GM12878 (cell line): Measurements from ENCODE around the gene ANAPC7. TPM values are rescaled to one million over a fixed set of nuclear protein-coding genes. Genes with fewer than 3 reads are reported as not detected.

Source experiments
- ATAC-seq: fragments of 200-7000 bp; cut with Tn5 transposase; 3 replicates; pipeline ENCODE4 v1.9.1; 2020; ENCODE audit warnings: mild to moderate bottlenecking, moderate library complexity
- BruUV-seq: library from RNA; stranded (reverse); fragments of 400-500 nt; replicated peaks from 2 replicates; lab custom pipeline; 2021; lab: Mats Ljungman, UMichigan
- CTCF ChIA-PET: fragments of 300-600 bp; sonication (Branson Sonifier 250); formaldehyde crosslinking; extraction: SDS; loops from one replicate; lab custom pipeline; 2021; ENCODE audit warnings: inconsistent platforms; lab: Yijun Ruan, JAX
- POLR2A ChIA-PET: fragments of 350-600 bp; formaldehyde crosslinking; extraction: SDS; loops from one replicate; lab custom pipeline; 2021; ENCODE audit warnings: inconsistent platforms; lab: Charles Lee
- RAD21 ChIA-PET: fragments of 300-600 bp; sonication (Branson Sonifier 250); formaldehyde crosslinking; loops from one replicate; lab custom pipeline; 2023; ENCODE audit warnings: antibody characterized with exemption; ENCODE audit not compliant: unreplicated experiment; lab: Charles Lee
- SMC1A ChIA-PET: fragments of 300-600 bp; sonication (Branson Sonifier 250); formaldehyde crosslinking; loops from one replicate; lab custom pipeline; 2023; ENCODE audit not compliant: unreplicated experiment, uncharacterized antibody; lab: Charles Lee
- DNase-seq: peaks from one replicate; pipeline ENCODE4 v3.0.0-alpha.2; 2011; ENCODE audit warnings: low read depth, low spot score
- FAIRE-seq: peaks from 3 replicates; lab custom pipeline; 2011; peaks lifted over from hg19 to GRCh38; lab: Jason Lieb, UNC
- H2AFZ ChIP-seq: 2 replicates; pipeline ENCODE4 v1.6.0; 2011; ENCODE audit warnings: low read depth, low read length, control low read depth; ENCODE audit not compliant: control insufficient read depth
- H3K27ac ChIP-seq: 2 replicates; pipeline ENCODE4 v1.5.1; 2011; ENCODE audit warnings: control low read depth; ENCODE audit not compliant: control insufficient read depth, insufficient read depth
- H3K27me3 ChIP-seq, 2 experiments: replicated peaks in 1 of 2; 2 replicates each; pipeline versions ENCODE4 v1.6.0 to v1.6.1; 2011; ENCODE audit warnings: low read length in 1 of 2; ENCODE audit not compliant: control insufficient read depth in 2 of 2, insufficient read depth in 2 of 2
- H3K36me3 ChIP-seq, 2 experiments: 2 replicates each; pipeline ENCODE4 v1.5.1; 2011; ENCODE audit warnings: low read length in 1 of 2; ENCODE audit not compliant: control insufficient read depth in 2 of 2, insufficient read depth in 2 of 2
- H3K4me1 ChIP-seq: 2 replicates; pipeline ENCODE4 v1.6.1; 2011; ENCODE audit warnings: mild to moderate bottlenecking, low read length, moderate library complexity, mixed read lengths; ENCODE audit not compliant: control insufficient read depth, insufficient read depth
- H3K4me2 ChIP-seq: 2 replicates; pipeline ENCODE4 v1.6.0; 2011; ENCODE audit warnings: control low read depth; ENCODE audit not compliant: control insufficient read depth, insufficient read depth
- H3K4me3 ChIP-seq: fragments of 200-600 bp; sonication (generic); 2 replicates; pipeline ENCODE4 v1.5.1; 2016
- H3K79me2 ChIP-seq: 2 replicates; pipeline ENCODE4 v1.6.0; 2011; ENCODE audit warnings: low read length; ENCODE audit not compliant: control insufficient read depth, insufficient read depth
- H3K9ac ChIP-seq: 2 replicates; pipeline ENCODE4 v1.8.0; 2011; ENCODE audit warnings: low read length, control low read depth, mixed read lengths; ENCODE audit not compliant: control insufficient read depth, insufficient read depth
- H3K9me3 ChIP-seq: replicated peaks from 3 replicates; pipeline ENCODE4 v1.5.1; 2011; ENCODE audit warnings: mild to moderate bottlenecking, low read length; ENCODE audit not compliant: control insufficient read depth, insufficient read depth
- H4K20me1 ChIP-seq: 2 replicates; pipeline ENCODE4 v1.6.0; 2011; ENCODE audit not compliant: control insufficient read depth, insufficient read depth
- BCL3 ChIP-seq: IDR thresholded peaks from 2 replicates; pipeline ENCODE4 v1.6.1; 2011; ENCODE audit warnings: borderline replicate concordance, low read depth, mild to moderate bottlenecking, moderate library complexity, low read length; ENCODE audit not compliant: insufficient read depth, poor library complexity, severe bottlenecking
- CBFB ChIP-seq: IDR thresholded peaks from 2 replicates; pipeline ENCODE4 v1.6.1; 2016; ENCODE audit warnings: antibody characterized with exemption, low read depth
- MAX ChIP-seq: IDR thresholded peaks from 2 replicates; pipeline ENCODE4 v1.6.1; 2012; ENCODE audit warnings: low read depth, low read length, improper control_type of control experiment
- MTA2 ChIP-seq: fragments of 450-650 bp; IDR thresholded peaks from 2 replicates; pipeline ENCODE4 v1.6.1; 2016; ENCODE audit warnings: low read depth, mild to moderate bottlenecking, moderate library complexity
- NKRF ChIP-seq: fragments of 450-650 bp; conservative IDR thresholded peaks from 2 replicates; pipeline ENCODE4 v1.6.1; 2017; ENCODE audit warnings: mild to moderate bottlenecking, moderate library complexity
- PAX8 ChIP-seq: fragments of 450-650 bp; IDR thresholded peaks from 2 replicates; pipeline ENCODE4 v1.6.1; 2017; ENCODE audit warnings: mild to moderate bottlenecking, moderate library complexity
- POU2F2 ChIP-seq: IDR thresholded peaks from 3 replicates; pipeline ENCODE4 v1.6.1; 2011; ENCODE audit warnings: low read depth, mild to moderate bottlenecking, low read length, borderline replicate concordance
- RELA ChIP-seq: fragments of 450-650 bp; IDR thresholded peaks from 2 replicates; pipeline ENCODE4 v1.8.0; 2014; ENCODE audit warnings: borderline replicate concordance; ENCODE audit not compliant: partially characterized antibody
- SUZ12 ChIP-seq: fragments of 200-600 bp; sonication (generic); IDR thresholded peaks from one replicate; pipeline ENCODE4 v1.6.1; 2018; ENCODE audit warnings: antibody characterized with exemption, mild to moderate bottlenecking; ENCODE audit not compliant: unreplicated experiment
- ZBTB4 ChIP-seq: fragments of 450-650 bp; formaldehyde crosslinking; IDR thresholded peaks from 2 replicates; pipeline ENCODE4 v1.4.0; 2022; ENCODE audit warnings: mild to moderate bottlenecking, moderate library complexity
- WGBS: methylation state at CpG from one replicate; pipeline ENCODE4 v1.1.6; 2016; ENCODE audit warnings: low lambda C conversion rate; ENCODE audit not compliant: insufficient replicate concordance, insufficient coverage; ENCODE audit errors: missing lambda C conversion rate; 5-methylcytosine and 5-hydroxymethylcytosine counted together
- in situ Hi-C: fragments of 300-500 bp; cut with MboI; formaldehyde crosslinking; loops from 9 replicates; pipeline ENCODE4 v1.14.3; 2018; ENCODE audit warnings: mixed read lengths
- intact Hi-C: fragments of 100-400 bp; cut with micrococcal nuclease; formaldehyde crosslinking; loops from one replicate; pipeline ENCODE4 v1.14.2; 2022; ENCODE audit not compliant: unreplicated experiment
- polyA plus RNA-seq, 11 experiments: library from polyadenylated mRNA; depleted of rRNA in 4 of 11; unstranded in 6 of 11; stranded (reverse) in 5 of 11; fragments of >200 nt; fragmentation: Nextera tagmentation in 4 of 11; fragmentation: Illumina TruSeq in 1 of 11; extraction: Ambion mirVana in 4 of 11; extraction: Trizol in 1 of 11; gene quantifications; 1 replicate in 1 of 11; 2 replicates in 10 of 11; pipeline versions ENCODE4 v1.2.1 to v1.2.3, GENCODE V29; 2011 to 2016; ENCODE audit warnings: inconsistent platforms in 2 of 11, missing spikeins in 2 of 11, low read depth in 1 of 11
- total RNA-seq, 4 experiments: library from RNA; depleted of rRNA in 3 of 4; stranded (reverse); fragments of >200 nt in 3 of 4; fragmentation: Illumina TruSeq in 1 of 4; extraction: Trizol in 1 of 4; gene quantifications; 2 replicates each; pipeline versions ENCODE4 v1.2.1 to v1.2.3, GENCODE V29; 2013 to 2021

The ANAPC7 gene
- total and polyA plus RNA-seq, 10 of the 15 experiments (the other 5 are each of a cell fraction or from before 2014, with no cell fraction given): 24.5 to 77.9 (median 58.6) TPM

GRCh38 chr12:110347767-110348166 lies 55.7 kb downstream of the ANAPC7 start:
- no TSS peak for BruUV-seq
- ChIA-PET CTCF (interaction anchor here (0.6 kb wide), 1 partner anchor 340 kb away, joined by 3 read pairs; no protein-coding TSS in a partner anchor), POLR2A (interaction anchor here (0.5 kb wide), 1 partner anchor 315 kb away, joined by 3 read pairs; no protein-coding TSS in a partner anchor), SMC1A (no interaction called here), RAD21 (interaction anchor here (0.6 kb wide), 1 partner anchor 574 kb away, joined by 4 read pairs; no protein-coding TSS in a partner anchor)
- intact Hi-C loops: no loop called here
- in situ Hi-C loops: no loop called here
- no peaks in the 10 kb centered on the region for H3K9me3 ChIP-seq
- no peak for ATAC-seq
- no peaks in the 10 kb centered on the region for H3K27me3 ChIP-seq
- no peak for TF ChIP-seq MAX
- no peak for TF ChIP-seq SUZ12
- TF ChIP-seq POU2F2: no peak
- no peak for TF ChIP-seq RELA
- no peaks in the 10 kb centered on the region for H3K79me2 ChIP-seq
- H3K36me3 ChIP-seq: peaks cover 31 to 44% of the 10 kb centered on the region in 2 experiments
- WGBS: 75% methylated on average over 8 of the region's 8 CpGs
- no peak overlapping the region for H3K9ac ChIP-seq
- DNase-seq: no peak
- no peak overlapping the region for H2AFZ ChIP-seq
- FAIRE-seq: no peak
- no peaks in the 10 kb centered on the region for H3K4me1 ChIP-seq
- H3K4me3 ChIP-seq: no peak overlapping the region
- H3K27ac ChIP-seq: no peak overlapping the region
- H4K20me1 ChIP-seq: no peaks in the 10 kb centered on the region
- H3K4me2 ChIP-seq: no peak overlapping the region

GRCh38 chr12:110345963-110346362 lies 57.5 kb downstream of the ANAPC7 start:
- no peaks in the 10 kb centered on the region for H3K27me3 ChIP-seq
- peaks cover 38 to 53% of the 10 kb centered on the region in 2 experiments for H3K36me3 ChIP-seq
- FAIRE-seq (no peak), ATAC-seq (no peak), DNase-seq (no peak)
- H3K4me1 ChIP-seq: no peaks in the 10 kb centered on the region
- H2AFZ ChIP-seq: no peak overlapping the region
- ChIA-PET POLR2A (no interaction called here), SMC1A (no interaction called here), CTCF (no interaction called here), RAD21 (no interaction called here)
- H3K27ac ChIP-seq: no peak overlapping the region
- no peaks in the 10 kb centered on the region for H4K20me1 ChIP-seq
- H3K9ac ChIP-seq: no peak overlapping the region
- 89% methylated on average over 12 of the region's 12 CpGs for WGBS
- no peak overlapping the region for H3K4me3 ChIP-seq
- no peak overlapping the region for H3K4me2 ChIP-seq
- H3K9me3 ChIP-seq: no peaks in the 10 kb centered on the region
- intact Hi-C loops: no loop called here
- in situ Hi-C loops: no loop called here
- no TSS peak for BruUV-seq
- H3K79me2 ChIP-seq: no peaks in the 10 kb centered on the region
- no peak for TF ChIP-seq BCL3
- TF ChIP-seq CBFB: no peak
- TF ChIP-seq NKRF: no peak
- no peak for TF ChIP-seq MTA2
- TF ChIP-seq ZBTB4 (CRISPR knock-in tag): no peak
- no peak for TF ChIP-seq PAX8
